Measurements from ENCODE around the gene SPTA1. TPM values are rescaled to one million over a fixed set of nuclear protein-coding genes. Genes with fewer than 3 reads are reported as not detected.

Gene SPTA1
- total RNA-seq, 2 donors from 2014 or later = not detected

GRCh38 chr1:158666037-158666436 lies 20.5 kb downstream of the SPTA1 start:
- H3K9ac ChIP-seq (ENCODE audit: low read depth in 2 of 2, low read length in 2 of 2) = no peak overlapping the region
- H3K9me3 ChIP-seq = no peaks in the 10 kb centered on the region
- H3K27ac ChIP-seq = no peak overlapping the region
- intact Hi-C loops (cut with DNase I) = no loop called here
- no peak overlapping the region for H3K4me3 ChIP-seq
- no peaks in the 10 kb centered on the region for H3K4me1 ChIP-seq
- H3K27me3 ChIP-seq = no peaks in the 10 kb centered on the region
- no peaks in the 10 kb centered on the region for H3K36me3 ChIP-seq
- no peak for DNase-seq
- no peak for TF ChIP-seq CTCF (IDR thresholded peaks at IDR 0.05)

GRCh38 chr1:158654571-158654970 lies 31.9 kb downstream of the SPTA1 start:
- no peak for TF ChIP-seq CTCF (IDR thresholded peaks at IDR 0.05)
- H3K9me3 ChIP-seq = no peaks in the 10 kb centered on the region
- no peak for DNase-seq
- H3K27me3 ChIP-seq = no peaks in the 10 kb centered on the region
- no peak overlapping the region for H3K4me3 ChIP-seq
- H3K4me1 ChIP-seq = no peaks in the 10 kb centered on the region
- H3K27ac ChIP-seq = no peak overlapping the region
- no peaks in the 10 kb centered on the region for H3K36me3 ChIP-seq
- H3K9ac ChIP-seq (ENCODE audit: low read depth in 2 of 2, low read length in 2 of 2) = no peak overlapping the region
- intact Hi-C loops (cut with DNase I) = no loop called here

- Histone ChIP-seq H3K27ac (no peak overlapping the region), H3K27me3 (no peaks in the 10 kb centered on the region), H3K36me3 (no peaks in the 10 kb centered on the region), H3K4me1 (no peaks in the 10 kb centered on the region), H3K9me3 (no peaks in the 10 kb centered on the region), H3K9ac (ENCODE audit: low read depth in 2 of 2, low read length in 2 of 2) (no peak overlapping the region), H3K4me3 (no peak overlapping the region)
- TF ChIP-seq CTCF (IDR thresholded peaks at IDR 0.05) = no peak
- intact Hi-C loops (cut with DNase I) = no loop called here
- no peak for DNase-seq
These were observed 32.4 kb downstream of the SPTA1 start for GRCh38 chr1:158654086-158654485.

GRCh38 chr1:158652721-158653334 lies 33.7 kb downstream of the SPTA1 start:
- H3K9me3 ChIP-seq = no peaks in the 10 kb centered on the region
- no peak overlapping the region for H3K9ac ChIP-seq (ENCODE audit: low read depth in 2 of 2, low read length in 2 of 2)
- intact Hi-C loops (cut with DNase I) = no loop called here
- no peaks in the 10 kb centered on the region for H3K27me3 ChIP-seq
- DNase-seq = no peak
- H3K4me3 ChIP-seq = no peak overlapping the region
- H3K36me3 ChIP-seq = no peaks in the 10 kb centered on the region
- no peak overlapping the region for H3K27ac ChIP-seq
- TF ChIP-seq CTCF (IDR thresholded peaks at IDR 0.05) = no peak
- no peaks in the 10 kb centered on the region for H3K4me1 ChIP-seq

GRCh38 chr1:158649052-158649451 lies 37.5 kb downstream of the SPTA1 start:
- no peak overlapping the region for H3K4me3 ChIP-seq
- H3K36me3 ChIP-seq = no peaks in the 10 kb centered on the region
- no peaks in the 10 kb centered on the region for H3K9me3 ChIP-seq
- intact Hi-C loops (cut with DNase I) = no loop called here
- no peaks in the 10 kb centered on the region for H3K4me1 ChIP-seq
- no peak for DNase-seq
- H3K27me3 ChIP-seq = no peaks in the 10 kb centered on the region
- H3K9ac ChIP-seq (ENCODE audit: low read depth in 2 of 2, low read length in 2 of 2) = no peak overlapping the region
- no peak overlapping the region for H3K27ac ChIP-seq
- TF ChIP-seq CTCF (IDR thresholded peaks at IDR 0.05) = no peak

Measured in colonic mucosa (tissue), 4 donors.